ENCODE results near the gene SIGLEC10. TPM values are rescaled to one million over a fixed set of nuclear protein-coding genes. Genes with fewer than 3 reads are reported as not detected.

SIGLEC10 gene
- total RNA-seq, 1 donor from 2014 or later = 1.7 TPM

DNA sequence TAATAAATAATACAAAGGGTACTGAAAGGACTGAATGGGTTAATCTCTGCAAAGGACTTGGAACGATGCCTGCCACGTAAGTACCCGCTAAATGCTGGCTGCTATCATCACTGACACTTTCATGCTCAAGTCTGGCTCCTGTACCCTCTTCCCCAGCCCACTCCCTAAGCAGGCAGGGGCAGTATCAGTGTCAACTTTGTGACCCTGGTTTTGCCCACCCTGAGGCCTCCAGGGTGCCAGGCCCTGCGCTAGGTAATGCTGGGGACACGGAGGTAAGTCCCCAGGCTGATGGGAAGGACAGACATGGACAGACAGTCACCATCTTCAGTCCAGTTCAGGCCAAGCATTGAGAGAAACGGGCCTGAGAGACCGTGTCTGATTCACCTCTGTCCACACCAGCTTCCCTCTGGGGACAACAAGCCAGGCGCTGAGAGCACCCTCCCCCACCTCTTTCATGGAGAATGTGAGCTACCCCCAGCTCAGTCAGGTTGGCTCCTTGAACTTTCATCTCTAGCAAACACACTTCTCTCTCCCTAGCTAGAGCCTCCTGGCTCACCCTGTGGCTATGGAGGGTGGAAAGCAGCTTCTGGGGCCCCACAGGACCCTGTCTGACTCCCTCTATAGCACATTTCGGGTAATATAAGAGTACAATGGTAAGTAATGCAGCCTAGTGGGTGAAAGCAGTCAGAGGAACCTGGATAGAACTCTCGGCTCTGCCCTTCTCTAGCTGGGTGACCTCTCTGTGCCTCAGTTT, 52.1 kb downstream of the SIGLEC10 start:
- DNase-seq = no peak

- DNase-seq = no peak
Observed at GRCh38 chr19:51364200-51365106, 53.0 kb downstream of the SIGLEC10 start.

- DNase-seq = no peak
Observed at GRCh38 chr19:51361239-51361638, 56.2 kb downstream of the SIGLEC10 start.

Small RNA genes lying within 50 kb of the gene (small RNA-seq; reads per million reads assigned to genes)
- not detected for gene AC020914.5 (ENCODE audit: low replicate concordance)

Other genes starting within 250 kb of the SIGLEC10 start
- 4.5 TPM for gene CD33, start 192.6 kb downstream of the SIGLEC10 start, total RNA-seq
- not detected for gene SIGLECL1, start 166.6 kb downstream of the SIGLEC10 start, total RNA-seq
- not detected for gene IGLON5, start 106.0 kb downstream of the SIGLEC10 start, total RNA-seq
- gene VSIG10L, start 75.5 kb downstream of the SIGLEC10 start, total RNA-seq = 2.3 TPM
- gene ETFB, start 51.3 kb downstream of the SIGLEC10 start, total RNA-seq = 40.7 TPM
- gene CLDND2, start 48.6 kb downstream of the SIGLEC10 start, total RNA-seq = not detected
- 7.5 TPM for gene NKG7, start 45.0 kb downstream of the SIGLEC10 start, total RNA-seq
- not detected for gene LIM2, start 29.7 kb downstream of the SIGLEC10 start, total RNA-seq
- not detected for gene C19orf84, start 27.1 kb downstream of the SIGLEC10 start, total RNA-seq
- 0.59 TPM for gene SIGLEC8, start 40.8 kb upstream of the SIGLEC10 start, total RNA-seq
- gene CEACAM18, start 60.9 kb upstream of the SIGLEC10 start, total RNA-seq = not detected
- not detected for gene SIGLEC12, start 84.2 kb upstream of the SIGLEC10 start, total RNA-seq
- 1.6 TPM for gene SIGLEC6, start 114.0 kb upstream of the SIGLEC10 start, total RNA-seq
- gene ZNF175, start 153.6 kb upstream of the SIGLEC10 start, total RNA-seq = 4.8 TPM
- gene SIGLEC5, start 212.8 kb upstream of the SIGLEC10 start, total RNA-seq = 1.4 TPM
- 1.6 TPM for gene SIGLEC14, start 229.2 kb upstream of the SIGLEC10 start, total RNA-seq

All from skin of body (tissue), 3 donors.